Stimulated activated CD4-positive, alpha-beta T cell treated with anti-CD3 and anti-CD28 coated beads, Interleukin-2, amount 100 ng/mL, for 4 hours (primary cell): ENCODE data around the gene CDKN2AIPNL.
A peak's percentile ranks its signal among the peaks of the same experiment; 100 is the strongest.
"Not testable (repeated sequence)": the region's sequence is repeated elsewhere in the genome, so short reads cannot be mapped to it uniquely, and the experiment has no call there.

ENCODE experiments used
- DNase-seq: peaks from one replicate; pipeline ENCODE4 v3.0.0-alpha.2; 2020; ENCODE audit warnings: low read depth

Gene CDKN2AIPNL

GRCh38 chr5:134397196-134397595, 14.5 kb downstream of the CDKN2AIPNL start:
- DNase-seq: no peak

GRCh38 chr5:134396274-134396673, 15.4 kb downstream of the CDKN2AIPNL start:
- DNase-seq: no peak

- DNase-seq: no peak
Measured at GRCh38 chr5:134394932-134395331, 16.7 kb downstream of the CDKN2AIPNL start.

- DNase-seq: no peak
Measured at GRCh38 chr5:134392301-134392700, 19.4 kb downstream of the CDKN2AIPNL start.

- no peak for DNase-seq
Measured at GRCh38 chr5:134387443-134387842, 24.2 kb downstream of the CDKN2AIPNL start.

GRCh38 chr5:134383980-134384697, 27.5 kb downstream of the CDKN2AIPNL start:
- no peak for DNase-seq

- DNase-seq: not testable (repeated sequence)
Measured at GRCh38 chr5:134382204-134382603, 29.5 kb downstream of the CDKN2AIPNL start.

GRCh38 chr5:134380346-134380745, 31.3 kb downstream of the CDKN2AIPNL start:
- no peak for DNase-seq

GRCh38 chr5:134374232-134374631, 37.4 kb downstream of the CDKN2AIPNL start:
- DNase-seq: peak; percentile 13

GRCh38 chr5:134373633-134374032, 38.0 kb downstream of the CDKN2AIPNL start:
- not testable (repeated sequence) for DNase-seq

- peak; percentile 7 for DNase-seq
Measured at GRCh38 chr5:134371834-134372340, 39.8 kb downstream of the CDKN2AIPNL start.

GRCh38 chr5:134370871-134371833, 40.5 kb downstream of the CDKN2AIPNL start, which contains the start of gene UBE2B:
UBE2B (plus strand) TSS chr5:134371569; CDS start chr5:134371596, 27 bp downstream.
- peak; percentile 95 for DNase-seq

GRCh38 chr5:134370311-134370870, 41.3 kb downstream of the CDKN2AIPNL start:
- DNase-seq: peak; percentile 34

GRCh38 chr5:134365604-134366003, 46.1 kb downstream of the CDKN2AIPNL start:
- no peak for DNase-seq

GRCh38 chr5:134355681-134356080, 56.0 kb downstream of the CDKN2AIPNL start:
- no peak for DNase-seq
